Kidney tubule cell (primary cell): ENCODE data around the gene CNOT8.

ENCODE experiments used
- DNase-seq: peaks from one replicate; pipeline ENCODE4 v3.0.0-alpha.2; 2018; ENCODE audit warnings: low spot score

Gene CNOT8

GRCh38 chr5:154923441-154924430 lies 65.3 kb downstream of the CNOT8 start:
- DNase-seq = peak; percentile 25
